ENCODE results near the gene SEMA4D.

- TF ChIP-seq MXI1 (conservative IDR thresholded peaks at IDR 0.05; ENCODE audit: poor library complexity, severe bottlenecking) (no peak), EZH2 (IDR thresholded peaks at IDR 0.05; ENCODE audit: borderline replicate concordance, insufficient read depth, low read length, poor library complexity, severe bottlenecking) (no peak), RAD21 (conservative IDR thresholded peaks at IDR 0.05) (no peak), POLR2AphosphoS5 (IDR thresholded peaks at IDR 0.05) (no peak), EP300 (conservative IDR thresholded peaks at IDR 0.05; ENCODE audit: poor library complexity, severe bottlenecking) (no peak), CTCF (IDR thresholded peaks at IDR 0.05; ENCODE audit: poor library complexity, severe bottlenecking) (no peak), TAF1 (IDR thresholded peaks at IDR 0.05; ENCODE audit: low read depth) (no peak), REST (IDR thresholded peaks at IDR 0.05; ENCODE audit: borderline replicate concordance) (no peak), SMC3 (conservative IDR thresholded peaks at IDR 0.05; ENCODE audit: poor library complexity) (no peak)
These were observed 78.9 kb downstream of the SEMA4D start for GRCh38 chr9:89418882-89419640.
